CD4-positive, alpha-beta T cell (primary cell): ENCODE data around the gene FSCB. TPM values are rescaled to one million over a fixed set of nuclear protein-coding genes. Genes with fewer than 3 reads are reported as not detected.

ENCODE experiments used
- ATAC-seq: fragments of 200-7000 bp; cut with Tn5 transposase; one replicate; pipeline ENCODE4 v1.10.0; 2022; ENCODE audit warnings: mild to moderate bottlenecking; ENCODE audit not compliant: poor library complexity
- CTCF ChIA-PET: fragments of 350-600 bp; sonication (Branson Sonifier 250); formaldehyde crosslinking; loops from one replicate; lab custom pipeline; 2021; ENCODE audit warnings: antibody characterized with exemption, inconsistent platforms; lab: Charles Lee
- POLR2A ChIA-PET: fragments of 350-600 bp; sonication (Branson Sonifier 250); formaldehyde crosslinking; loops from one replicate; lab custom pipeline; 2021; ENCODE audit warnings: antibody characterized with exemption, inconsistent platforms; lab: Charles Lee
- DNase-seq, 14 experiments: peaks; one replicate each; pipeline ENCODE4 v3.0.0-alpha.2; 2013 to 2020; ENCODE audit warnings: mixed read lengths in 2 of 14
- H3K27ac ChIP-seq, 2 donors: one replicate each; pipeline versions ENCODE4 v1.5.1 to v1.7.0; 2013; ENCODE audit warnings: low read length in 2 of 2, low read depth in 1 of 2, mild to moderate bottlenecking in 1 of 2
- H3K27me3 ChIP-seq, 2 experiments: 1 replicate in 1 of 2; 2 replicates in 1 of 2; pipeline versions ENCODE4 v1.6.1 to v1.7.0; 2013; ENCODE audit warnings: low read length in 2 of 2, control low read depth in 1 of 2, mild to moderate bottlenecking in 1 of 2, moderate library complexity in 1 of 2; ENCODE audit not compliant: insufficient read depth in 2 of 2, control insufficient read depth in 1 of 2
- H3K36me3 ChIP-seq: one replicate; pipeline ENCODE4 v1.6.1; 2013; ENCODE audit warnings: low read length, control low read depth; ENCODE audit not compliant: insufficient read depth
- H3K4me1 ChIP-seq: one replicate; pipeline ENCODE4 v1.6.1; 2013; ENCODE audit warnings: low read length, control low read depth; ENCODE audit not compliant: insufficient read depth
- H3K4me3 ChIP-seq: one replicate; pipeline ENCODE4 v1.5.1; 2013; ENCODE audit warnings: mild to moderate bottlenecking, low read length, moderate library complexity
- H3K9me3 ChIP-seq, 2 experiments: 1 replicate in 1 of 2; 2 replicates in 1 of 2; pipeline versions ENCODE4 v1.6.1 to v1.7.0; 2013; ENCODE audit warnings: low read length in 2 of 2, mild to moderate bottlenecking in 2 of 2, control low read depth in 1 of 2, moderate library complexity in 1 of 2; ENCODE audit not compliant: control insufficient read depth in 1 of 2, insufficient read depth in 1 of 2
- H3K27ac Mint-ChIP-seq: one replicate; pipeline ENCODE4 v1.8.0; 2020; ENCODE audit warnings: mixed read lengths
- H3K27me3 Mint-ChIP-seq: one replicate; pipeline ENCODE4 v1.8.0; 2021; ENCODE audit warnings: mixed read lengths
- H3K36me3 Mint-ChIP-seq: one replicate; pipeline ENCODE4 v1.8.0; 2021; ENCODE audit warnings: low read depth, mixed read lengths
- H3K4me1 Mint-ChIP-seq: one replicate; pipeline ENCODE4 v1.8.0; 2021; ENCODE audit warnings: low read depth, mixed read lengths
- H3K4me3 Mint-ChIP-seq: one replicate; pipeline ENCODE4 v1.8.0; 2020; ENCODE audit warnings: mild to moderate bottlenecking, mixed read lengths
- H3K9me3 Mint-ChIP-seq: one replicate; pipeline ENCODE4 v1.8.0; 2020; ENCODE audit warnings: mixed read lengths
- CTCF ChIP-seq: fragments of 200-600 bp; IDR thresholded peaks from one replicate; pipeline ENCODE4 v1.8.0; 2022; ENCODE audit warnings: antibody characterized with exemption, mild to moderate bottlenecking
- intact Hi-C, 2 experiments: fragments of 100-400 bp; cut with DNase I in 1 of 2; cut with micrococcal nuclease in 1 of 2; formaldehyde crosslinking; loops; one replicate each; pipeline versions ENCODE4 v1.15.1 to v1.9.0; 2023 to 2025; cut with DNase I, micrococcal nuclease
- total RNA-seq, 174 experiments: library from RNA in 2 of 174; stranded (reverse) in 2 of 174; gene quantifications; one replicate each; pipeline ENCODE4 v1.2.3 and lab custom pipeline; 2021 to 2026

The FSCB gene
- total RNA-seq, 2 experiments from 2014 or later = not detected

- H3K9me3 Mint-ChIP-seq = peaks cover 6% of the 10 kb centered on the region
- ATAC-seq (no peak), DNase-seq (no peak)
- no peaks in the 10 kb centered on the region for H3K27me3 ChIP-seq
- TF ChIP-seq CTCF = no peak
- H3K4me1 Mint-ChIP-seq = no peaks in the 10 kb centered on the region
- H3K4me3 ChIP-seq = no peak overlapping the region
- H3K36me3 ChIP-seq = no peaks in the 10 kb centered on the region
- peaks cover 4 to 6% of the 10 kb centered on the region in 2 experiments for H3K9me3 ChIP-seq
- intact Hi-C loops = no loop called here
- no peak overlapping the region for H3K4me3 Mint-ChIP-seq
- H3K27ac ChIP-seq = no peak overlapping the region
- ChIA-PET CTCF (no interaction called here), POLR2A (no interaction called here)
- H3K4me1 ChIP-seq = no peaks in the 10 kb centered on the region
- no peaks in the 10 kb centered on the region for H3K27me3 Mint-ChIP-seq
- no peaks in the 10 kb centered on the region for H3K36me3 Mint-ChIP-seq
- H3K27ac Mint-ChIP-seq = no peak overlapping the region
Observed at GRCh38 chr14:44508834-44509233, 1.8 kb upstream of the FSCB start.

DNA sequence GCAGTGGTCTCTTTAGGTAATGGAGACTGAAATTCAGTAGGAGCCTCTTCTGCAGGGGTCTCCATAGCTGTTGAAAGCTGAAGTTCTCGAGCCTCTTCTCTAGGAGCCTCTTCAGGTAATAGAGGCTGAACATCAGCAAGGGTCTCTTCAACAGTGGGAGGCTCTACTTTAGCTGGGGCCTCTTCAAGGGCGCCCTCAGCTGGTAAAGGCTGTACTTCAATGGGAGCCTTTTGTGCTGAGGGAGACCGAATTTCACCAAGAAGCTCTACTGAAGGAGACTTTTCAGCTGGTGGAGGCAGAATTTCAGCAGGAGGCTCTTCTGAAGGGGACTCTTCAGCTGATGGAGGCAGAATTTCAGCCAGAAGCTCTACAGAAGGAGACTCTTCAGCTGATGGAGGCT is 1.5 kb downstream of the FSCB start:
- Mint-ChIP-seq H3K4me1 (no peaks in the 10 kb centered on the region), H3K9me3 (peaks cover 4% of the 10 kb centered on the region), H3K27me3 (no peaks in the 10 kb centered on the region), H3K27ac (no peak overlapping the region), H3K4me3 (no peak overlapping the region), H3K36me3 (no peaks in the 10 kb centered on the region)
- TF ChIP-seq CTCF = no peak
- Histone ChIP-seq H3K36me3 (no peaks in the 10 kb centered on the region), H3K4me3 (no peak overlapping the region), H3K4me1 (no peaks in the 10 kb centered on the region), H3K9me3 (peaks cover 4 to 6% of the 10 kb centered on the region in 2 experiments), H3K27ac (no peak overlapping the region), H3K27me3 (no peaks in the 10 kb centered on the region)
- DNase-seq = no peak
- ChIA-PET POLR2A (no interaction called here), CTCF (no interaction called here)
- no peak for ATAC-seq
- intact Hi-C loops = no loop called here

DNA sequence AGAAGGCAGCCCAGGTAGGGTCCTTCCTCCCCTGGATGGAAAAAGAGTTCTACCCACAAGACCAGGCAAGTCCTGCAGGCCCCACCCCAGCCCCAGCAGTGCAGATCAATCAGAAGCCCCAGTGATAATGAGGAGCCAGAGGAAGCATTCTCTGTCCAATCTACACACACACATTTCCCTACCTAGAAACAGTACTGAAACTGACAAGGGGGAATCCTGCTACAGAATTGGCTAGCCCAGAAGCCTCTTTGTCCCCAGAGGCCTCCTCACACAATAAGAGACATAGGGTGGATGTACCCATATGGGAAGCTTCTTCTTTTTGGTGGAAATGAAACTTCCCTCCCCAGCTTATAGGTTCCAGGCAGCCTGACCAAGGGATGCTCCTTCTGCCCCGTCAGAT is 9.9 kb downstream of the FSCB start:
- ChIA-PET POLR2A (no interaction called here), CTCF (no interaction called here)
- no peak overlapping the region for H3K27ac Mint-ChIP-seq
- H3K9me3 Mint-ChIP-seq = peaks cover 9% of the 10 kb centered on the region
- intact Hi-C loops = no loop called here
- ATAC-seq = no peak
- TF ChIP-seq CTCF = no peak
- Histone ChIP-seq H3K9me3 (no peaks in the 10 kb centered on the region), H3K4me3 (no peak overlapping the region), H3K27ac (no peak overlapping the region), H3K36me3 (no peaks in the 10 kb centered on the region), H3K27me3 (no peaks in the 10 kb centered on the region), H3K4me1 (no peaks in the 10 kb centered on the region)
- H3K36me3 Mint-ChIP-seq = no peaks in the 10 kb centered on the region
- H3K4me3 Mint-ChIP-seq = no peak overlapping the region
- H3K27me3 Mint-ChIP-seq = no peaks in the 10 kb centered on the region
- no peak for DNase-seq
- H3K4me1 Mint-ChIP-seq = no peaks in the 10 kb centered on the region
